ENCODE data around the gene GPR108. TPM values are rescaled to one million over a fixed set of nuclear protein-coding genes. Genes with fewer than 3 reads are reported as not detected.
A peak's percentile ranks its signal among the peaks of the same experiment; 100 is the strongest.

Gene GPR108
- total and polyA plus RNA-seq, 12 donors: 61.8 to 193 (median 123) TPM

DNA sequence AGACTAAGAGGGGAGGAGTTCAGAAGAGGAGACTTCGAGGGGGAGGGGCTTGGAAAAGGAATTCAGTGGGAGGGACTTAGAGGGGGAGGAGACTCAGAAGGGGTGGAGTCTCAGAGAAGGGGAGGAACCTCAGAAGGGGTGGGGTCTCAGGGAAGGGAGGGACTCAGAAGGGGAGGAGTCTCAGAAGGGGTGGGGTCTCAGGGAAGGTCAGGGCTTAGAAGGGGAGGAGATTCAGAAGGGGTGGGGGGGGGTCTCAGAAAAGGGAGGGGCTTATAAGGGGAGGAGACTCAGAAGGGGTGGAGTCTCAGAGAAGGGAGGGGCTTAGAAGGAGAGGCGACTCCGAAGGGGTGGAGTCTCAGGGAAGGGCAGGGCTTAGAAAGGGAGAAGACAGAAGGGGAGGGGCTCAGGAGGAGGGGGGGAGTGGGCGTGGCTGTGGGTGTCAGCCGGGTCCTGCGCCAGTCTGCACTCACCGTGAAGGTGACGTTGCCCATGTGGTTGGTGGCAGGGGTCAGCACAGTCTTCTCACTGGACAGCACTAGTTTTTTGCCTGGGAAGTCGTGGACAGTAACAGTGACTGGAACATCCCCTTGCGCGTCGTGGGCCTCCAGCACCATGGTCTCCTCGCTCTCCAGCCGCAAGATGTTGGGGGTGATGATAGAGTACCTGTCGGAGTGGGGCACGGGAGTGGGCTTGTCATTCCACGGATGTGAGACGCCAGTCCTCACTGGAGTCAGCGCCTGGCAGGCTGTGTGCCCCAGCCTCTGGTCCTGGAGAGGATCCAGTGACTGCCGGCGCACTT lies 18.4 kb downstream of the GPR108 start:
- H3K9me3 ChIP-seq (replicated peaks in 1 of 3): no peaks in the 10 kb centered on the region
- H3K27me3 ChIP-seq: no peaks in the 10 kb centered on the region
- TF ChIP-seq, protein P1, sequence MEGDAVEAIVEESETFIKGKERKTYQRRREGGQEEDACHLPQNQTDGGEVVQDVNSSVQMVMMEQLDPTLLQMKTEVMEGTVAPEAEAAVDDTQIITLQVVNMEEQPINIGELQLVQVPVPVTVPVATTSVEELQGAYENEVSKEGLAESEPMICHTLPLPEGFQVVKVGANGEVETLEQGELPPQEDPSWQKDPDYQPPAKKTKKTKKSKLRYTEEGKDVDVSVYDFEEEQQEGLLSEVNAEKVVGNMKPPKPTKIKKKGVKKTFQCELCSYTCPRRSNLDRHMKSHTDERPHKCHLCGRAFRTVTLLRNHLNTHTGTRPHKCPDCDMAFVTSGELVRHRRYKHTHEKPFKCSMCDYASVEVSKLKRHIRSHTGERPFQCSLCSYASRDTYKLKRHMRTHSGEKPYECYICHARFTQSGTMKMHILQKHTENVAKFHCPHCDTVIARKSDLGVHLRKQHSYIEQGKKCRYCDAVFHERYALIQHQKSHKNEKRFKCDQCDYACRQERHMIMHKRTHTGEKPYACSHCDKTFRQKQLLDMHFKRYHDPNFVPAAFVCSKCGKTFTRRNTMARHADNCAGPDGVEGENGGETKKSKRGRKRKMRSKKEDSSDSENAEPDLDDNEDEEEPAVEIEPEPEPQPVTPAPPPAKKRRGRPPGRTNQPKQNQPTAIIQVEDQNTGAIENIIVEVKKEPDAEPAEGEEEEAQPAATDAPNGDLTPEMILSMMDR (IDR thresholded peaks at IDR 0.05): no peak
- TF ChIP-seq POLR2A (IDR thresholded peaks at IDR 0.05): peak in 1 of 2 donors; percentile 50
- H3K4me1 ChIP-seq (replicated peaks in 1 of 2): peaks cover 30 to 33% of the 10 kb centered on the region in 2 donors
- H3K27ac ChIP-seq: peak overlapping the region in 4 of 5 donors; percentile 36 to 71 (median 49)
- peak; percentile 71 to 94 (median 92) for DNase-seq
- H3K4me3 ChIP-seq: peak overlapping the region in 3 of 4 donors; percentile 10 to 58 (median 33)
- peaks cover 0 to 18% of the 10 kb centered on the region in 2 donors for H3K36me3 ChIP-seq (replicated peaks in 1 of 2)
- 49 to 65% (median 60%) methylated on average over 16 to 21 of the region's 21 CpGs for WGBS, 4 donors
- intact Hi-C loops (cut with DNase I): no loop called here

DNA sequence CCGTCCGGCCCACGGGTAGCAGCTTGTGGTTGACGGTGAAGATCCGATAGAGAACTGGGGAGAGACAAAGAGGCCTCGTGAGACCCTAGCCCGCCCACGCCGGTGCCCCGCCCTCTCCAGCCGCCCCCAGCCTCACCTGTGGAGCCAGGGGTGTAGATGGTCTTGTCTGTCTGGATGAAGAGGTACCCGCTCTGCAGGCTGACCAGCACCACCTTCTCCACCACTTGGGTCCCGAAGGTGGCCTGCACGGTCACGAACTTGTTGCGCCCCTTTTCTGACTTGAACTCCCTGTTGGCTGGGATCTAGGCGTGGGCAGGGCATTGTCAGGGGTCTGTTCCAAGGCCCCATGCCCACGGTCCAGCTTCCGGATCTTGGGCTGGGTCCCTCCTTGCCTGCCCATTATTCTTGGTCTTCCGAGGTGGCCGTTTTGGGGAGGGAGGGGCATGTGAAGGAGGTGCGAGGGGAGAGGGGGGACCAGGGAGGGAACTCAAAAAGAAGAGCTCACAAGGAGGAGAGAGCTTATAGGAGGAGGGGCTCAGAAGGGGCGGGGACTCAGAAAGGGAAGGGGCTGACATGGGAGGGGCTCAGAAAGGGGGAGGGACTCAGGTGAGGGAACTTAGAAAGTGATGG lies 19.2 kb downstream of the GPR108 start:
- H3K36me3 ChIP-seq (replicated peaks in 1 of 2): peaks cover 0 to 19% of the 10 kb centered on the region in 2 donors
- no peak for TF ChIP-seq POLR2A (IDR thresholded peaks at IDR 0.05)
- TF ChIP-seq, protein P1 (IDR thresholded peaks at IDR 0.05): no peak
- 64 to 72% (median 68%) methylated on average over 11 to 23 of the region's 23 CpGs for WGBS, 4 donors
- peaks cover 23 to 26% of the 10 kb centered on the region in 2 donors for H3K4me1 ChIP-seq (replicated peaks in 1 of 2)
- DNase-seq: no peak
- H3K27me3 ChIP-seq: no peaks in the 10 kb centered on the region
- intact Hi-C loops (cut with DNase I): no loop called here
- H3K9me3 ChIP-seq (replicated peaks in 1 of 3): no peaks in the 10 kb centered on the region
- H3K4me3 ChIP-seq: no peak overlapping the region
- no peak overlapping the region for H3K27ac ChIP-seq

DNA sequence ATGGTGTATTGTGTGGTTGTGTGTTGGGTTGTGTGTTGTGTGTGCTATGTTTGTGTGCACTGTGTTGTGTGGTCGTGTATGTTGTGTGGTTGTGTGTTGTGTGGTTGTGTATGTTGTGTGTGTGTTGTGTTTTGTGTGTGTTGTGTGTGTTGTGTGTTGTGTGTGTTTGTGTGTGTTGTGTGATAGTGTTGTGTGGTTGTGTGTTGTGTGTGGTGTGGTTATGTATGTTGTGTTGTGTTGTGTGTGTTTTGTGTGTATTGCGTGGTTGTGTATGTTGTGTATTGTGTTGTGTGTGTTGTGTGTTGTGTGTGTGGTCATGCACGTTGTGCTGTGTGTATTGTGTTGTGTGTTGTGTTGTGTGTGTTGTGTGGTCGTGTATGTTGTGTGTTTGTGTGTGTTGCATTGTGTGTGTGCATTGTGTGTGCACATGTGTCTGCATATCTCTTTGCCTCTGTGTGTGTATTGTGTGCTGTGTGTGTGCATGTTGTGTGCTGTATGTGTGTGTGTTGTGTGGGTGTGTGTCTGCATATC lies 19.9 kb downstream of the GPR108 start:
- 70 to 82% (median 73%) methylated on average over 4 of the region's 4 CpGs for WGBS, 4 donors
- no peak overlapping the region for H3K4me3 ChIP-seq
- TF ChIP-seq POLR2A (IDR thresholded peaks at IDR 0.05): no peak
- TF ChIP-seq, protein P1 (IDR thresholded peaks at IDR 0.05): no peak
- peak overlapping the region in 1 of 5 donors; percentile 4 for H3K27ac ChIP-seq
- H3K4me1 ChIP-seq (replicated peaks in 1 of 2): peaks cover 16 to 19% of the 10 kb centered on the region in 2 donors
- H3K36me3 ChIP-seq (replicated peaks in 1 of 2): peaks cover 0 to 24% of the 10 kb centered on the region in 2 donors
- H3K9me3 ChIP-seq (replicated peaks in 1 of 3): no peaks in the 10 kb centered on the region
- no peak for DNase-seq
- H3K27me3 ChIP-seq: no peaks in the 10 kb centered on the region
- intact Hi-C loops (cut with DNase I): no loop called here

DNA sequence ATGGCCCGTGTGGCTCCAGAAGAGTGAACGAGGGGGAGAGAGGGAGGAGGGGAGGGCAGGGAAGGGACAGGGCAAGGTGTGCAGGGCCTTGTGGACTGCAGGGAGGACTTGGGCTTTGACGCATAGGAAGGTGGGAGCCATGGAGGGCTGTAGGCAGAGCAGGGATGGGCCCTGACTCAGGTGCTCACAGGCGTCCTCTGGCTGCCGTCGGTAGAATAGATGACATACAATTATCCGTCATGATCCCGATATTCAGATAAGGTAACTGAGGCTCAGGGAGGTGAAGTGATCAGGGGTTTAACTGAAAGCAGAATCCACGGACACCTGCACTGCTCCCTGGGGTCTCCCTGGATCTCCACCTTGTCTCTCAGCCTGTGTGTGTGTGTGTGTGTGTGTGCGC lies 20.3 kb downstream of the GPR108 start:
- Histone ChIP-seq H3K4me3 (no peak overlapping the region), H3K27ac (peak overlapping the region in 1 of 5 donors; percentile 4), H3K27me3 (no peaks in the 10 kb centered on the region), H3K36me3 (replicated peaks in 1 of 2) (peaks cover 0 to 28% of the 10 kb centered on the region in 2 donors), H3K4me1 (replicated peaks in 1 of 2) (peaks cover 11 to 15% of the 10 kb centered on the region in 2 donors), H3K9me3 (replicated peaks in 1 of 3) (no peaks in the 10 kb centered on the region)
- intact Hi-C loops (cut with DNase I): no loop called here
- TF ChIP-seq, protein P1 (IDR thresholded peaks at IDR 0.05): no peak
- no peak for TF ChIP-seq POLR2A (IDR thresholded peaks at IDR 0.05)
- no peak for DNase-seq
- WGBS, 4 donors: 70 to 81% (median 74%) methylated on average over 10 of the region's 10 CpGs

Measured in adrenal gland (tissue), 12 donors.